ENCODE data around the gene LSR.
"Not testable (repeated sequence)": the region's sequence is repeated elsewhere in the genome, so short reads cannot be mapped to it uniquely, and the experiment has no call there.

The LSR gene

GRCh38 chr19:35219008-35219407 is 29.8 kb upstream of the LSR start:
- DNase-seq (ENCODE audit: low read depth in 2 of 2): no peak

- no peak for DNase-seq (ENCODE audit: low read depth in 2 of 2)
Measured at GRCh38 chr19:35220315-35220921, 28.4 kb upstream of the LSR start.

- not testable (repeated sequence) for DNase-seq (ENCODE audit: low read depth in 2 of 2)
Measured at GRCh38 chr19:35220973-35221590, 27.7 kb upstream of the LSR start.

GRCh38 chr19:35222373-35223015 is 26.3 kb upstream of the LSR start:
- DNase-seq (ENCODE audit: low read depth in 2 of 2): no peak

DNA sequence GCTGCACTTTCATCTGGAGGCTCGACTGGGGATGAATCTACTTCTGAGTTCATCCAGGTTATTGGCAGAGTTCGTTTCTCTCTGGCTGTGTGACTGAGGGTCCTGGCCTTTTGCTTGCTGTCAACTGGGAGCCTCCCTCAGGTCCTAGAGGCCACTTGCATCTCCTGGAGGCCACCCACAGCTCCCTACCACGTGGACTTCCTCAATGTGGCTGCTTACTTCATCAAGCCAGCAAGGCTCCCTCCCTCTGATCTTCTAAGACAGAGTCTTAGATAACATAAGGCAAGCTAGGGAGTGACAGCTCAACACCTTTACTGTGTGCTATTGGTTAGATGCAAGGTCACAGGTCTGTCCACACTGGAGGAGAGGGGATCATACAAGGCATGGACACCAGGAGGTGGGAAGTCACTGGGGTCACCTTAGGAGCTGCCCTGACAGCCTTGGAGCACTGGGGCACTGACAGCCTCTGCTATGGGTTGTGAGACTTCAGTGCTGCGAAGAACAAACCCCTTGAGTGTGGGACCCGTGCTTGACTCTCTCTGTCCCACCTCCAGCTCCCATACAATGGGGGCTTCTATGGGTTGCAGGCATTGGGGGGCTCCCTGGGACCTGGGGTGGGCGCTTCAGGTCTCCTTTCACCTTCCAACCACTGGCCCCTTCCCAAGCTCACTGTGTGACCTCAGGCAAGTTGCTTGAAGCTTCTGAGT is 25.6 kb upstream of the LSR start:
- DNase-seq (ENCODE audit: low read depth in 2 of 2): no peak

- no peak for DNase-seq (ENCODE audit: low read depth in 2 of 2)
Measured at GRCh38 chr19:35223862-35224505, 24.8 kb upstream of the LSR start.

DNA sequence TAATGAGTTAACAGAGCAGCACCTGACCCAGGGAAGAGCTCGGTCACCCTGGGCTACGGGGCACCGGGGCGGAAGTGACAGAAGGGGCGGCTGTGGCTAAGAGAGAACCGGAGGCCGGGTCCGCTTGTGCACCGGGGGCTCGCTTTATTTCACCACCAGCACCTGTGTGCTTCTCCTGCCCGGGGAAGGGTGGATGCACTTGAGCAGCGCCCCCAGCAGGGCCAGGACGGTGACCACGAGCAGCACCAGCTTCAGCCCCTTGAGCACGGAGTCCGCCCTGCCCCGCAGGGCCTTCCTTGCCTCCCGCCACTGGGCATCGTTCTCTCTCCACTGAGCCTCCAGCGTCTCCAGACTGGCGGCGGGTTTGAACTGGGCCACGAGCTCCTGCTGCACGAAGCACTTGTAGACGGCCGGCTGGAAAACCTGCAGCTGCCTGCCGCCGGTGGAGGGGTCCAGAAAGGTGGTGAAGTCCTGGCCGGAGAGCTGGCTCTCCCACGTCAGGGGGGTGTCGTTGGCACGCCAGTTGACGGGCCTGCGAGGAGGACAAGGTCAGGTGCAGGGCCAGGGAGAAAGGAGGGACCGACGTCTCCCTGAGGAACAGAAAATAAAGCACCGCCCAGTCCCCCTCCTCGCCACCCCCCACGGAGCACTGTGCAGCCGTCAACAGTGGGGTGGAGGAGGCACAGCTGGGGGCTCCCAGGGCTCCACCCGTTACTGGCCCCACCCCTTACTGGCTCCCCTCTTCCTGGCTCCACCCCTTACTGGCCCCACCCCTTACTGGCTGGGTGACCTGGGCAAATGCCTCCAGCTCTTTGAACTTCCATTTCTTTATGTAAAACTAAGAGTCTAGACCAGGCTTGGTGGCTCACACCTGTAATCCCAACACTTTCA is 23.9 kb upstream of the LSR start:
- DNase-seq (ENCODE audit: low read depth in 2 of 2): no peak

DNA sequence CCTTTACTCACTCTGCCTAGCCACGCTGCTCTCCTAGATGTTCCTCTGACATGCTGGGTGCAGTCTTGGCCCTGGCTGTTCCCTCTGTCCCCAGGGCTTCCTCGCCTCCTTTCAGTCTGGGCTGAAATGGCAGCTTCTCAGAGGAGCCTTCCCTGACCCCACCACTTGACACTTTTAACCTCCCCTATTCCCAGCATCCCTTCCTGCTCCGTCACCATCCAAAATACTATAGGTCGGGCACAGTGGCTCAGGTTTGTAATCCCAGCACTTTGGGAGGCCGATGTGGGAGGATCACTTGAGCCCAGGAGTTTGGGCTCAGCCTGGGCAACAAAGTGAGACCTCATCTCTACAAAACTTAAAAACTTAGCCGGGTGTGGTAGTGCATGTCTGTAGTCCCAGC is 22.9 kb upstream of the LSR start:
- DNase-seq (ENCODE audit: low read depth in 2 of 2): no peak

- DNase-seq (ENCODE audit: low read depth in 2 of 2): no peak
Measured at GRCh38 chr19:35226748-35227147, 22.1 kb upstream of the LSR start.

- DNase-seq (ENCODE audit: low read depth in 2 of 2): no peak
Measured at GRCh38 chr19:35228177-35228930, 20.4 kb upstream of the LSR start, which contains the start of gene FAM187B. Gene FAM187B (minus strand): TSS chr19:35228739. CDS start chr19:35228680, 59 bp downstream.

GRCh38 chr19:35229601-35230000 is 19.2 kb upstream of the LSR start:
- DNase-seq (ENCODE audit: low read depth in 2 of 2): no peak

- DNase-seq (ENCODE audit: low read depth in 2 of 2): no peak
Measured at GRCh38 chr19:35231956-35232645, 16.7 kb upstream of the LSR start.

GRCh38 chr19:35232912-35233311 is 15.9 kb upstream of the LSR start:
- no peak for DNase-seq (ENCODE audit: low read depth in 2 of 2)

- no peak for DNase-seq (ENCODE audit: low read depth in 2 of 2)
Measured at GRCh38 chr19:35236638-35237400, 12.0 kb upstream of the LSR start.

GRCh38 chr19:35239597-35239996 is 9.2 kb upstream of the LSR start:
- DNase-seq (ENCODE audit: low read depth in 2 of 2): not testable (repeated sequence)

GRCh38 chr19:35240327-35240726 is 8.5 kb upstream of the LSR start:
- DNase-seq (ENCODE audit: low read depth in 2 of 2): no peak

DNA sequence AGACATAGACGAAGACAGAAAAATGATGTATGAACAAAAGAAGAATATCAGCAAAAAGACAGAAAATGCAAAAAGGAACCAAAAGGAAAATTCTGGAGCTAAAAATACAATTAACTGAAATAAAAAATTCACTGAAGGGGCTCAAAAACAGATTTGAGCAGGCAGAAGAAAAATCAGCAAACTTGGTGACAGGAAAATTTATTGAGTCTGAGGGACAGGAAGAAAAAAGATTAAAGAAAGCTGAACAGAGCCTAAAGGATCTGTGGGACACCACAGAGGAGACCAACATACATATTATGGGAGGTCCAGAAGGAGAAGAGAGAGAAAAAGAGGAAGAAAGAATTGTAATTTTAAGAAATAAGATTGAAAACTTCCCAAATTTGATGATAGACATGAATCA is 7.4 kb upstream of the LSR start:
- DNase-seq (ENCODE audit: low read depth in 2 of 2): no peak

GRCh38 chr19:35246466-35247092 is 2.2 kb upstream of the LSR start:
- DNase-seq (ENCODE audit: low read depth in 2 of 2): no peak

All from stimulated activated CD8-positive, alpha-beta memory T cell treated with anti-CD3 and anti-CD28 coated beads, Interleukin-7, amount 100 ng/mL, for 1 hour (primary cell).